Astrocyte of the cerebellum (primary cell): Measurements from ENCODE around the gene DENND5B.
"Not testable (repeated sequence)": the region's sequence is repeated elsewhere in the genome, so short reads cannot be mapped to it uniquely, and the experiment has no call there.

Experiments
- DNase-seq: peaks from one replicate; pipeline ENCODE4 v3.0.0-alpha.2; 2011; ENCODE audit warnings: low read depth
- H3K4me3 ChIP-seq: 2 replicates; pipeline ENCODE4 v1.5.1; 2011; ENCODE audit warnings: mild to moderate bottlenecking, low read depth, low read length, moderate library complexity
- in situ Hi-C: cut with HindIII; loops from 2 replicates; pipeline ENCODE4 v1.10.0; 2017; ENCODE audit warnings: low sequenced_read_pairs
- TF ChIP-seq, protein P1 (sequence below): IDR thresholded peaks from 2 replicates; pipeline ENCODE4 v1.5.1; 2012; ENCODE audit warnings: low read length, low read depth, moderate library complexity, mild to moderate bottlenecking; ENCODE audit errors: missing control alignments

The DENND5B gene

GRCh38 chr12:31481415-31481814, 109.5 kb downstream of the DENND5B start:
- in situ Hi-C loops: loop anchor here (25.0 kb wide), 1 partner anchor 106 kb away; the partner anchor contains the start of gene DENND5B
- no peak overlapping the region for H3K4me3 ChIP-seq
- TF ChIP-seq, protein P1, sequence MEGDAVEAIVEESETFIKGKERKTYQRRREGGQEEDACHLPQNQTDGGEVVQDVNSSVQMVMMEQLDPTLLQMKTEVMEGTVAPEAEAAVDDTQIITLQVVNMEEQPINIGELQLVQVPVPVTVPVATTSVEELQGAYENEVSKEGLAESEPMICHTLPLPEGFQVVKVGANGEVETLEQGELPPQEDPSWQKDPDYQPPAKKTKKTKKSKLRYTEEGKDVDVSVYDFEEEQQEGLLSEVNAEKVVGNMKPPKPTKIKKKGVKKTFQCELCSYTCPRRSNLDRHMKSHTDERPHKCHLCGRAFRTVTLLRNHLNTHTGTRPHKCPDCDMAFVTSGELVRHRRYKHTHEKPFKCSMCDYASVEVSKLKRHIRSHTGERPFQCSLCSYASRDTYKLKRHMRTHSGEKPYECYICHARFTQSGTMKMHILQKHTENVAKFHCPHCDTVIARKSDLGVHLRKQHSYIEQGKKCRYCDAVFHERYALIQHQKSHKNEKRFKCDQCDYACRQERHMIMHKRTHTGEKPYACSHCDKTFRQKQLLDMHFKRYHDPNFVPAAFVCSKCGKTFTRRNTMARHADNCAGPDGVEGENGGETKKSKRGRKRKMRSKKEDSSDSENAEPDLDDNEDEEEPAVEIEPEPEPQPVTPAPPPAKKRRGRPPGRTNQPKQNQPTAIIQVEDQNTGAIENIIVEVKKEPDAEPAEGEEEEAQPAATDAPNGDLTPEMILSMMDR: no peak
- DNase-seq: no peak

DNA sequence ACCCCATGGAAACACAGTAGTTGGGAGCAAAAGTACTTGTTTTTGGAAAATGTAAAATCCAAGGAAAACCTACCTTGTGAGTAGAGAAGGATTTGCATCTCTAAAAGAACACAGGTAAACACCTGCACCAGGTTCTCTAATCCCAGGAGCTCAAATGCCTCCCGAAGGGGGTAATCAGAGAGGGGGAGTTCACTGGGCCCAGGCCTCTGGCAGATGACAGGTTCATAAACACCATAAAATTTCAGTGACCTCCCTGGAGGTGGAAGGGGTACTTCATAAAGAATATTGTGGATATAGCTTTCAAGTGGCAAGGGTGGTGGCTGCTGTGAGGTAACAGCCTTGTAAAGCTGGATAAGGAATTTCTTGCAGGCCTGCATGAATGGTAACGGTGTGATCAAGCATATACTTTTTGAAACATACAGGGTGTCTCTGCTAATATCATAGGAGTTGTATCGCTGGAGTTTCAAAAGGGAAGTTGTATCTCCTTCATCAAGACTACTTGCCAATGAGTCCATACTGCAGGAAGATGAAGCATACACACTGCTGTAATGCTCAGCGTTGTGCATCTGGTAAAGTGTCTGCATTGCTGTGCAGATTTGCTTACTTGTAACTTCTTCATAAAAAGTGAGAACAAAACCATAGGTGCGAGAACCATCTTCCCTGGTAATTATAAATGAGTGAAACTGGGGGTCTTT, 111.3 kb downstream of the DENND5B start:
- TF ChIP-seq, protein P1: no peak
- no peak overlapping the region for H3K4me3 ChIP-seq
- in situ Hi-C loops: loop anchor here (25.0 kb wide), 1 partner anchor 108 kb away; the partner anchor contains the start of gene DENND5B
- DNase-seq: no peak

- DNase-seq: no peak
- TF ChIP-seq, protein P1: no peak
- H3K4me3 ChIP-seq: no peak overlapping the region
- in situ Hi-C loops: loop anchor here (25.0 kb wide), 1 partner anchor 108 kb away; the partner anchor contains the start of gene DENND5B
These were observed 112.0 kb downstream of the DENND5B start for GRCh38 chr12:31478898-31479297.

DNA sequence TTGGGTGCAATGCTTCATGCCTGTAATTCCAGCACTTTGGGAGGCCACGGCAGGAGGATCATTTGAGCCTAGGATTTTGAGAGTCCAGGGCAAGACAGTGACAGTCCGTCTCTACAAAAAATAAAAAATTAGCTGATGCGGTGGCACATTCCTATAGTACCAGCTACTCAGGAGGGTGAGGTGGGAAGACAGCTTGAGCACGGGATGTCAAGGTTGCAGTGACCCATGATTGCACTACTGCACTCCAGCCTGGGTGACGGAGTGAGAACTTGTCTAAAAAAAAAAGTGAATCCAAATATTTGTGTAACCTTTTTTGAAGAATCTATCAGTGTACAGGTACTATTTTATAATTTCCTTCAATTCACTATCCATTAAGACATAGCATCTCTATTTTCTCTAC, 112.5 kb downstream of the DENND5B start:
- no peak overlapping the region for H3K4me3 ChIP-seq
- TF ChIP-seq, protein P1: no peak
- DNase-seq: no peak
- in situ Hi-C loops: loop anchor here (25.0 kb wide), 1 partner anchor 109 kb away; the partner anchor contains the start of gene DENND5B

DNA sequence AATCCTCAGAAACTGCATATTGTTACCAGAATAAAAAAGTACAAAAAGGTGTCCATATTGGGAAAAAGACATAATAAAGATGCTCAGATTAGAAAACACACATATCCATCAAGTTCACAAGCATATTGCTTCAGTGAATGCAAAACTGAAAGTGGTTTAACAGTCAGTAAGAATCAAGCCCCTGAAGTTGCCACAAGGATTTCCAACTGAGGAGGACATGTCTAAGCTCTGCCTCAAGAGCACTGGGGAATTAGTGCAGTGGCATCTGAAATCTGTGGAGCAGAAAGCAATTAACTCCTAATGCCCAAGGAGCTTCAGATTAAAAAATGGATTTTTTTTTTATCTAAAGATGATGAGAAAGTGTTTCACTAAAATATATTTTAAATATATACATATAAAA, 113.2 kb downstream of the DENND5B start:
- no peak for DNase-seq

DNA sequence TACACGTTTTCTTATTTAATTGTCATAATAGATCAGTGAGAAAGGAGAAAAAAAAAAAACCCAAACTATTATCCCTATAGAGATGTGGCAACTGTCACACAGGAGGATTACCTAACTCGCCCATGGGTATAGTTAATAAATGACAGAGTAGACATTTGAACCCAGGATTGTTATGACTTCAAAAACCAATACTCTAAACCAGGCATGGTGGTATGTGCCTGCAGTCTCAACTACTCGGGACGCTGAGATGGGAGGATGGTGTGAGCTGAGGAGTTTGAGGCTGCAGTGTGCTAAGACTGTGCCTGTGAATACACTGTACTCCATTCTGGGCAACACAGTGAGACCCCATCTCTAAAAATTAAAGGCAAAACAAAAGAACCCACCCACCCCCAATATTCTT, 114.5 kb downstream of the DENND5B start:
- TF ChIP-seq, protein P1: no peak
- in situ Hi-C loops: loop anchor here (25.0 kb wide), 1 partner anchor 111 kb away; the partner anchor contains the start of gene DENND5B
- H3K4me3 ChIP-seq: no peak overlapping the region
- no peak for DNase-seq

More for the DNA sequence above, 113.2 kb downstream of the DENND5B start:
- no peak overlapping the region for H3K4me3 ChIP-seq
- in situ Hi-C loops: loop anchor here (25.0 kb wide), 1 partner anchor 110 kb away; the partner anchor contains the start of gene DENND5B
- TF ChIP-seq, protein P1: no peak

DNA sequence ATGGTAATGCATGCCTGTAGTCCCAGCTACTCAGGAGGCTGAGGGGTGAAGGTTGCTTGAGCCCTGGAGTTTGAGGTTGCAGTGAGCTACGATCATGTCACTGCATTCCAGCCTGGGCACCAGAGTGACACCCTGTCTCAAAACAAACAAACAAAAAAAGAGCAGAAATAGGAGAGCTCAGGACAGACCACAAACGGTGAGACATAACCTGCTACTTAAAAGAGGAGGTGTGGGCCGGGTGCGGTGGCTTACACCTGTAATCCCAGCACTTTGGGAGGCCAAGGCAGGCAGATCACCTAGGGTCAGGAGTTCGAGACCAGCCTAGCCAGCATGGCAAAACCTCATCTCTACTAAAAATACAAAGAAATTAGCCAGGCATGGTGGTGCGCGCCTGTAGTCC, 115.3 kb downstream of the DENND5B start:
- not testable (repeated sequence) for DNase-seq, H3K4me3 ChIP-seq
- in situ Hi-C loops: loop anchor here (25.0 kb wide), 1 partner anchor 112 kb away; the partner anchor contains the start of gene DENND5B
